Measurements from ENCODE around the gene FRMD3.

Gene FRMD3

DNA sequence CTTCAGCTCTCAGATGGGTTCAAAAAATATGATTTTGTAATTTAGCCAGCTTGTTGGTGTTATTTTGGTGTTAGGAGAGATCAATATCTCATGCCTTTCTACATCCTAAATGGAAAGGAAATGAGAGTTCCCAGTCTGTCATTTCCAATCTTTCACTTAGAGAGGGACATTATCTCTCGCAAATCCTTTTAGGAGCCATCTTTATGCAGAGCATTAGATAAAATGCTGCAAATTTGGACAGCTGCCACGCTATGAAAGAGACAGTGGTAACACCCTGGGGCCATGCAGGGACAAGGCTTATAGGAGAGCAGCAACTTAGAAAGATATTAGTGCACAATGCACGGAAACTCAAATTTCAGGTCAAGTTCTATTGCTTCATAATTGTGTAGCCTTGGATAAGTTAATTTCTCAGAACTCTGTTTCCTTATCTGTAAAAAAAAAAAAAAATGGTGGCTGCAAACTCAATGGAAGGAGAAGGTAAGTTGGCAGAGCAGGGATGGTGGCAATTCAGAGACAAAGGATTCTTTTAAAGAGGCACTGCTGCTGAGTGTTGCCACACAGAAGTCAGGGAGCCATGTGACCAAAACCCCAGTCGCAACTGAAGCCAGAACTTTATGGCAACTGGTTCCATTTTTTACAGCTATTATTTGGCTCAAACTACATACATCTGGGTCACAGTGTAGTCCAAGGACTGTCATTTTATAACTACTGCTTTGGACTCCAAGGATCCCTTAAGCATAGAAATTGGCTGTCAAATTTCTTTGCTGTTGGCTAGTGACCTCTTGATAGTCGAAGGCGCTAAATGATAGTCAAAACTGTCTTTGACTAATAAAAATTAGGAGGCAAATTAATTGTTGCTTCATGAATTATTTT lies 210.2 kb downstream of the FRMD3 start:
- TF ChIP-seq, protein P1, sequence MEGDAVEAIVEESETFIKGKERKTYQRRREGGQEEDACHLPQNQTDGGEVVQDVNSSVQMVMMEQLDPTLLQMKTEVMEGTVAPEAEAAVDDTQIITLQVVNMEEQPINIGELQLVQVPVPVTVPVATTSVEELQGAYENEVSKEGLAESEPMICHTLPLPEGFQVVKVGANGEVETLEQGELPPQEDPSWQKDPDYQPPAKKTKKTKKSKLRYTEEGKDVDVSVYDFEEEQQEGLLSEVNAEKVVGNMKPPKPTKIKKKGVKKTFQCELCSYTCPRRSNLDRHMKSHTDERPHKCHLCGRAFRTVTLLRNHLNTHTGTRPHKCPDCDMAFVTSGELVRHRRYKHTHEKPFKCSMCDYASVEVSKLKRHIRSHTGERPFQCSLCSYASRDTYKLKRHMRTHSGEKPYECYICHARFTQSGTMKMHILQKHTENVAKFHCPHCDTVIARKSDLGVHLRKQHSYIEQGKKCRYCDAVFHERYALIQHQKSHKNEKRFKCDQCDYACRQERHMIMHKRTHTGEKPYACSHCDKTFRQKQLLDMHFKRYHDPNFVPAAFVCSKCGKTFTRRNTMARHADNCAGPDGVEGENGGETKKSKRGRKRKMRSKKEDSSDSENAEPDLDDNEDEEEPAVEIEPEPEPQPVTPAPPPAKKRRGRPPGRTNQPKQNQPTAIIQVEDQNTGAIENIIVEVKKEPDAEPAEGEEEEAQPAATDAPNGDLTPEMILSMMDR (IDR thresholded peaks at IDR 0.05; ENCODE audit: low read length, missing control alignments), result no peak
- no peak overlapping the region for H3K4me3 ChIP-seq (replicated peaks; ENCODE audit: low read depth, low read length)
- DNase-seq (ENCODE audit: low read depth), result no peak

DNA sequence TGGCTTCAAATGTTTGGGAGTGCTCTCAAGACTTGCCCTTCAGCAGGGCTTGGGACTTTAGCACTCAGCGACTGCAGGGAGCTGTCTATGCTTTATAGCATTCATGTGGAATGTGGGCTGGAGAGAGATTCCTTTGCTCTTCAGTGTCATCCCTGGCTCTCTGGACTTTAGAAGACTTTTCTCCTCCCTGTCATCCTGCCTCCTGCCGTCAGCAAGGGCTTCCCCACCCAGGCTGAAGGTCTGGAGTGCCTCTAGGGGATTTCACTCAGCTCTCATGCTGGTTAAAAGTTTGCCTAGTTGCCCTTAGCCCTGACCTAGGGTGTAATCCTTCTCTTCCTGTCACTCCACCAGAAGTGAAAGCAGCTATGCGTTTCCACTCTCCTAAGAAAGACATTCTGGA lies 210.9 kb downstream of the FRMD3 start:
- TF ChIP-seq, protein P1 (IDR thresholded peaks at IDR 0.05; ENCODE audit: low read length, missing control alignments), result no peak
- no peak for DNase-seq (ENCODE audit: low read depth)
- no peak overlapping the region for H3K4me3 ChIP-seq (replicated peaks; ENCODE audit: low read depth, low read length)

DNA sequence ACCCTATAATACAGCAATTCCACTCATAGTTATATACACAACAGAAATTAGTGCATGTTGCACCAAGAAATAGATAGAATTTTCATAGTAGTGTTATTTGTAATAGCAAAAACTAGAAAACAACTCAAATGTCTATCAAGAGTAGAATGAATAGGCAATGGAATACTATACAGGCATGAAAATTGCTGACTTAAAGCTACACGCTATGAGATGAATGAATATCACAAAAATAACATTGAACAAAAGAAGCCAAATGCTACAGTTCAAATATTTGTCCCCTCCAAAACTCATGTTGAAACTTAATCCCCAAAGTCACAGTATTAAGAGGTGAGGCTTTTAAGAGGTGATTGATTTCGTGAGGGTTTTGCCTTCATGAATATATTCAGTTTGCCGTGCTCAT lies 215.1 kb downstream of the FRMD3 start:
- no peak for DNase-seq (ENCODE audit: low read depth)
- no peak overlapping the region for H3K4me3 ChIP-seq (replicated peaks; ENCODE audit: low read depth, low read length)
- TF ChIP-seq, protein P1 (IDR thresholded peaks at IDR 0.05; ENCODE audit: low read length, missing control alignments), result no peak

DNA sequence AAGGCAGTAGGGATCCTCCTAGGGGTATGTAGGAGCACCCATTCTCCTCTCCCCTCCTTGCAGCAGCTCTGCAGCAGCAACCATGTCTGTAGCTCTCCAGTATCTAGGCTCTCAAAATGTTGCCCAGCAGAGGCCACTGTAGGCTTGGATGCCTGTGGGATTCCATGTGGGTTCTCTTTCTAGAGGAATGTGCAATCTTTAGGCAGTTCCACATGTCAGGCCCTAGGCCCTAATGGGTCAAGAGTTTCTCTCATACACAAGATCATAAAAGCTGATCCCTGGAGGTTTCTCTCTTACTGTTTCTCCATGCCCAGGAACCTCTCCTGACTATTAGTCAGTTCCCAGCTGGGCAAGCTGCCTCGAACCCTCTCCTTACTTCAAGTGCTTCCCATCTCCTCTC lies 215.8 kb downstream of the FRMD3 start:
- DNase-seq (ENCODE audit: low read depth), result no peak
- TF ChIP-seq, protein P1 (IDR thresholded peaks at IDR 0.05; ENCODE audit: low read length, missing control alignments), result no peak
- H3K4me3 ChIP-seq (replicated peaks; ENCODE audit: low read depth, low read length), result no peak overlapping the region

DNA sequence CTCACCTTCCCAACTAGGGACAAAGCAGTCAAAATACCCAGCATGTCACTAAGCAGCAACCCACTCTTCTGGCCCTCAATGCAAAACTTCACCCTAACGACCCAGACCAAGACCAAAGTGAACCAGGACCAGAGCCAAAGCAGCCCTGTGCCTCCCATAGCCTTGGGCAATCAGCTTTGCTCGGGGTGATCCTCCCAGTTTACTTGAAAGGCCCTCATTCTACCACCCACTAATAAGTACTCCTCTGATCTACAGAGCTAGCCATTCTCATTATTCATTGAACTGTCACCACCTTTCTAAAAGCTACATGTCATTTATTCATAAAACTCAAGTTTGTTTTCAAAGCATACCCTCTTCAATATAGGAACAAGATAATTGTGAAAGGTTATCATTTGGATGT lies 221.0 kb downstream of the FRMD3 start:
- no peak overlapping the region for H3K4me3 ChIP-seq (replicated peaks; ENCODE audit: low read depth, low read length)
- TF ChIP-seq, protein P1 (IDR thresholded peaks at IDR 0.05; ENCODE audit: low read length, missing control alignments), result no peak
- no peak for DNase-seq (ENCODE audit: low read depth)

DNA sequence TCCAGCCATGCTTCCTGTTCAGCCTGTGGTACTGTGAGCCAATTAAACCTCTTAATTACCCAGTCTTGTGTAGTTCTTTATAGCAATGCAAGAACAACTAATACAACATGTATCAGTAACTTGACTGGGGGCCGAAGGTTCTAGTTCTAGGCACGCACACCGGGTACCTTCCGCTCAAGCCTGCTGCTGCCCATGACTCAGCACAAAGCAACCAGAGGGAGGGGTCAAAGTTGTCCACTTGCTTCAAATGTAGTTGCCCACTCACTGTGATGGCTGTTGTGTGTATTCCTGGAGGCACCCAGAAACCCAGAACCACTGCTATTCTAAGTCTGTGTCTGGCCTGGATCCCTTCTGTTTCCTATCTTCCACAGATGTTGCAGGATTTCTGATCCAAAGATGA lies 222.6 kb downstream of the FRMD3 start:
- H3K4me3 ChIP-seq (replicated peaks; ENCODE audit: low read depth, low read length), result no peak overlapping the region
- TF ChIP-seq, protein P1 (IDR thresholded peaks at IDR 0.05; ENCODE audit: low read length, missing control alignments), result no peak
- DNase-seq (ENCODE audit: low read depth), result no peak

DNA sequence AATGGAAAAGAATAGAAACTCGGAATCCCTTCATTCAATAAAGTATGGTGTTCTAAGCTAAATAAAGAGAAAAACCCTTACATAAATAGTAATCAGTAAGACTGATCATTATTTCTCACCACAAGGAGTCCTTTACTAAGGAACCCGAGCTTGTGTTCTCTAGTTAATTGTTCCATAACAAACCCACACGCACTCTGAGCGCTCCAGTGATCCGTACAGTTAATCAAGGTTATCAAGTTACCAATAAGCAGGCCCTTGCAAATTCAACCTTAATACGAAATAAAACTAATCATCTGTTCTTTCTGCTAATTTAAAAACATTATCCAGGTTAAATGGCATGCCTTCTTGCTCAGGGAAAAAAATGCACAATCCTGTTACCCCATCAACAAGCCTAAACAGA lies 224.4 kb downstream of the FRMD3 start:
- DNase-seq (ENCODE audit: low read depth), result no peak
- TF ChIP-seq, protein P1 (IDR thresholded peaks at IDR 0.05; ENCODE audit: low read length, missing control alignments), result no peak
- no peak overlapping the region for H3K4me3 ChIP-seq (replicated peaks; ENCODE audit: low read depth, low read length)
